HL-60 (cell line): ENCODE data around the gene RGS6.

ENCODE experiments used
- CTCF ChIP-seq: IDR thresholded peaks from one replicate; pipeline ENCODE4 v1.5.1; 2011; ENCODE audit warnings: low read length, control low read depth, inconsistent platforms; ENCODE audit not compliant: insufficient read depth
- GABPA ChIP-seq: IDR thresholded peaks from 2 replicates; pipeline ENCODE4 v1.6.1; 2012; ENCODE audit warnings: low read depth
- POLR2AphosphoS5 ChIP-seq: IDR thresholded peaks from 2 replicates; pipeline ENCODE4 v1.6.1; 2012; ENCODE audit warnings: low read depth
- REST ChIP-seq: IDR thresholded peaks from 2 replicates; pipeline ENCODE4 v1.6.1; 2012; ENCODE audit warnings: low read depth; ENCODE audit not compliant: insufficient replicate concordance
- SPI1 ChIP-seq: IDR thresholded peaks from 2 replicates; pipeline ENCODE4 v1.6.1; 2012; ENCODE audit warnings: low read depth, mild to moderate bottlenecking, borderline replicate concordance

GRCh38 chr14:72528059-72528862 is 596.0 kb downstream of the RGS6 start:
- TF ChIP-seq CTCF: no peak
- TF ChIP-seq POLR2AphosphoS5: no peak
- no peak for TF ChIP-seq REST
- TF ChIP-seq GABPA: no peak
- TF ChIP-seq SPI1: no peak
